ENCODE data around the gene IQUB.
"Not testable (repeated sequence)": the region's sequence is repeated elsewhere in the genome, so short reads cannot be mapped to it uniquely, and the experiment has no call there.

The IQUB gene

GRCh38 chr7:123534383-123535260 is at the start of gene IQUB:
Gene IQUB, minus strand, starts transcription at chr7:123534595. Its CDS starts 22,255 bp downstream, at chr7:123512340.
- DNase-seq = peak; percentile 97

- DNase-seq = no peak
Observed at GRCh38 chr7:123583821-123584220, 49.4 kb upstream of the IQUB start.

DNA sequence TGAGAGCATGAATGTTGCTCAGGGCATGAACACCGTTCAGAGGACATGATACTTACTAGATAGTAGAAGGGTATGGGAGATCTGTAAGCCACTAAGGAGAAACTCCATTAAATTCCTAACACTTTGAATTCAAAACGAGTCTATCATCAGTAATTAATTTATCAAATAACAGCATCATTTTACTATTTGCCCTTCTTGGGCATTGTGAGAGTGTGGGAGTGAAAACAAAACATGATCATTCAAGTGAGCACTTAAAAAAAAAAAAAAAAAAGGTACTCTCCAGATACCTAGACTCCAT is 46.7 kb upstream of the IQUB start:
- DNase-seq = no peak

- peak; percentile 13 for DNase-seq
Observed at GRCh38 chr7:123580406-123581161, 46.2 kb upstream of the IQUB start.

GRCh38 chr7:123579416-123579815 is 45.0 kb upstream of the IQUB start:
- no peak for DNase-seq

DNA sequence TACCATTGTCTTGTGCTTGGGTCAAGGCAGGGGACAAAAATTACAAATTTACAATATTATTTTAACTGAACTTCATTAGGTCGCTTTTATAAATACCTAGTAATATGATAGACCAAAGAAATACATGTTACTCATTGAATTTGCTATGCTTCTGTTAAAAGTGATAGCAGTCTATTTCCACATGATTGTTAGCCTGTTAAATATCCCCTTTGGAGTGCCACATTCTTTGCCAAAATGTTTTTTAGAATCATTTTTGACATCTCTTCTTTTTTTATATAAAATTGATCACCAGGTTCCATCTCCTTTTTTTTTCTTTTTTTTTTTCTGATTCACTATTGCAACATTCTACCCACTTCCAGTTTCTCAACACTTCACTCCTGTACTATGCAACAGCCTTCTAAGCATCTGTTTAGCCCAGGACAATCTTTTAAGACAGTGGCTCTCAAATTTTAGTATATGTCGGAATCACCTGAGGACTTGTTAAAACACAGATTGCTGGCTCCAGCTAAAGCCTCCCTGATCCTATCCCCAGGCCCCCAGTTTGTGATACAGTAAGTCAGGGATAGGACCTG is 39.6 kb upstream of the IQUB start:
- DNase-seq = no peak

DNA sequence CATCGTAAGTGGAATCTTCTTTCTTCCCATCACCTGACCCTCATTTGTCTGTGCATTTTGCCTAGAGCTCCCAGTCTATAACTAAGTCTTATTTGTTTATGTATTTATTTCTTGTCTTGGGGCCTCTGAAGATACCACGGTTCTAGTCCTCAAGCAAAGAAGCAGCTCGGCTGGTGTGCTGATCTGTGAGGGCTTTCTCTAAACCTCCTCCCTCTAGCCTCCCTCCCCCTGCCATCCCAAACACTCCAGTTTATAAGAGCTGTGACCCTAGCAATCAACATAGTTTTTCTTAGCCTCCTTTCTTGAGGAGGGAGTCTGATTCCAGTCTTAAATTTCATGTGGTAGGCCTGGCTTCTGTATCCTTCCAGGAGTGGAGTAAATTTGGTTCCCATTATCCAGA is 38.9 kb upstream of the IQUB start:
- DNase-seq = no peak

DNA sequence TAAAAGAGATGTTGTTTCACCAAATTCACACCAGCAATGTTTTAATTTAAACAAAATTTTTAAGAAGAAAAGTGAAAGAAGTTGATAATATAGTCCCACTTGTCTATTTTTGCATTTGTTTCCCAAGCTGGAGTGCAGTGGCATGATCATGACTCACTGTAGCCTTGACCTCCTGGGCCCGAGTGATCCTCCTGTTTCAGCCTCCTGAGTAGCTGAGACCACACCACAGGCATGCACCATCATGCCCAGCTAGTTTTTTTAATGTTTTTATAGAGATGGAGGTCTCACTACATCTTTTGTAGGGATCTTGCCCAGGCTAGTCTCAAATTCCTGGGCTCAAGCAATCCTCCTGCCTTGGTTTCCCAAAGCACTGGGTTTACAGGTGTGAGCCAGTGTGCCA is 37.3 kb upstream of the IQUB start:
- no peak for DNase-seq

DNA sequence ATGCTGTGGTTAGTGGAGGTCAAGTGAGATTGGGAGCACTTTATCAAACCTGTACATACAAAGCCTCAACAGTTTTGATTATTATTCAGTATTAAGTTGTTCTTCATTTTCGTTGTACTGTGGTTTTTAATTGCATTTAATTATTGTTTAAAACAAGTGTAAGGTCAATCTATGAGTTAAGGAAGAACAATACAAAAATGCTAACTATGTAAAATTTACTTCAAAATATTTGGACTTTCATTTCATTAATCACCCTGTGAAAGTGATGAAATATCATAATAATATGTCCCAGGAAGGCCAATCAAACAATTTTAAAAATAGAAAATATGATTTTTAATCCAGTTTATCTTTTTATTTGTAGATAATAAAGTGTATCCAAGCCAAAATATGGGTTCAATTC is 36.8 kb upstream of the IQUB start:
- DNase-seq = no peak

- no peak for DNase-seq
Observed at GRCh38 chr7:123570390-123571182, 36.2 kb upstream of the IQUB start.

DNA sequence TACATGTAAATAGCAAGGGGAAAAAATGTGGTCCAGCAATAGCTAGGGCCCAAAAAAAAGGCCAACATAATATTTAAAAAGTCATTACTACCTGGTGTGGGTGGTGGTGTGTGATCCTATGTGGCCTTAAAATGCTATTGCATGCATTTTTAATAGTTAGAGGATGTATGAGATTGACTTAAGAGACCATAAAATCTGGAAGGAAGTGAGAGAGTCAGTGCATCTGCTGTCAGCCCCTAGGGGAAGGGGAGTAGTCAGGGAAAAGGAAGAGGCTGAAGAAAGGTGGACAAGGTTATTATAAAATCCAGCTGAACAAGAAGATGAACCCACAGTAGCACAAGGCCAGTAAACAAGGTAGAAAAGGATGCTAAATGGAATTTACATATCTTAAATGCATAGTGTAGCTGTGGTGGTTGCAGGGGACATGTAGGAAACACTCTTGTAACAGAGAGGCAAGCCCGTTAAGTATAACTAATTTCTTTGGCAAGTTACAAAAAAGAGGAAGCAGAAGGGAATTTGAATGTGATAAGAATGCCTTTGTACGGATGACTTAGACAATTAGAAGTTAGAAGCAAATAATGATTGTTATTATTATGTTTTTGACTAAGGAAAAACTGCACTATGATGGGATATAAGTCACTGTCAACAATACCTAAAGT is 35.1 kb upstream of the IQUB start:
- DNase-seq = no peak

DNA sequence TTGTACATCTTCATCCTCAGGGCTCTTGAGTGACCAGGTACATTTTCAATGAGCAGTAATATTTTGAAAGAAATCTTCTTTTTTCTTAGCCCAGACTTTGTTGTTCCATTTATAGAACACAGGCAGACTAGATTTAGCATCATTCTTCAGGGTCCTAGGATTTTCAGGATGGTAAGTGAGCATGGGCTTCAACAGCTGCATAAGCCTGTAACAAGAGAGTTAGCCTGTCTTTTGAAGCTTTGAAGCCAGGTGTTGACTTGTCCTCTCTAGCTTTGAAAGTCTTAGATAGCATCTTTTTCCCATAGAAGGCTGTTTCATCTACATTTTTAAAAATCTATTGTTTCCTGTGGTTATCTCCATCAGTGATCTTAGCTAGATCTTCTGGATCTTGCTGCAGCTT is 27.7 kb upstream of the IQUB start:
- DNase-seq = no peak

DNA sequence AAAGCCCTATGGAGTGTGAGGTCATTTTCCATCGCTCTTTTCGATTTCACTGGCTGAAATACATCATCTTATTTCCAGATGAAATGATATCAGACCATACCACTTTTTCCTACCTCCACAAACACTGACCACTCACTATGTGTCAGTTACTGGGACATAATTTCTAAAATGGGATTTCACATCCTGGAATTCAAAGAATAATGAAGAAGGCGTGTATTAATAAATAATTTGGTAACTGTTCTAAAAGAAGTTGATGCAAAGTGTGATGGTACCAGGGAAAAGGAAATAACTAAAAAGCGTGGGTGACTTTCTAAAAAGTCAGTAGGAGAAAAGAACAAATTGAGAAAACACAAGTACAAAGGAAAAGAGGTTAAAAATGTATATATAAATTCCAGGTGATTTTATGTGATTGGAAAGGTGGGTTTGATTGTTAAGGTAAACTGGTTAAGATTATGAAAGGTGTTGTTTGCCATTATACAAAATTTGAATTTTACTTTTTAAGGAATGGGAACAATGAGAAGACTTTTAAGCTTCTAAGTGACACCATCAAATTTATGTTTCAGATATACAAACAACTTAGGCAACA is 24.0 kb upstream of the IQUB start:
- no peak for DNase-seq

- peak; percentile 98 for DNase-seq
Observed at GRCh38 chr7:123557398-123558288, 23.2 kb upstream of the IQUB start, which contains the start of gene NDUFA5. Gene NDUFA5, minus strand, starts transcription at chr7:123557818. Its CDS starts 23 bp downstream, at chr7:123557795.

GRCh38 chr7:123557016-123557397 is 22.6 kb upstream of the IQUB start:
- no peak for DNase-seq

DNA sequence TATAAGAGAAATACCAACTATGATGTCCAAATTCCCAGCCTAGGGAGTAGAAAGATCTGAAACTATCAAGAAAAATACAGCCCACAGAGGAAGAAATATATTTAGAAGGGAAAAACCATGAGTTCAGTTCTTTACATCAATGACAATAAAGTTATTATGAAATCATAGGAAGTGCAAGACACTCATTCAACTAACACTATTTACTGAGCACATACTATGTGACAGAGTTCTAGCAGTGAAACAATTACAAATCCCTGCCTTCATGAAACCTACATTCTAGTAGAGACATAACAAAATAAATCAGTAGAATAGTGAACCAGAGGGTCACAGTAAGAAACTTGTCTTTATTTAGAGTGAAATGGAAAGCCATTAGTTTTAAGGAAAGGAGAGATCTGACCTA is 21.1 kb upstream of the IQUB start:
- DNase-seq = no peak

DNA sequence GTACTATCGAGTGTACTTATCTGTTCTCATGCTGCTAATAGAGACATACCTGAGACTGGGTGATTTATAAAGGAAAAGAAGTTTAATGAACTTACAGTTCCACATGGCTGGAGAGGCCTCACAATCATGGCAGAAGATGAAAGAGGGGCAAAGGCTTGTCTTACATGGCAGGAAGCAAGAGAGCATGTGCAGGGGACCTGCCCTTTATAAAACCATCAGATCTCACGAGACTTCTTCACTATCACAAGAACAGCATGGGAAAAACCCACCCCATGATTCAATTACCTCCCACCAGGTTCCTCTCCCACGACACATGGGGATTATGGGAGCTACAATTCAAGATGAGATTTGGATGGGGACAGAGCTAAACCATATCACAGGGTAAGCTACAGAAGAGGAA is 18.8 kb upstream of the IQUB start:
- no peak for DNase-seq

DNA sequence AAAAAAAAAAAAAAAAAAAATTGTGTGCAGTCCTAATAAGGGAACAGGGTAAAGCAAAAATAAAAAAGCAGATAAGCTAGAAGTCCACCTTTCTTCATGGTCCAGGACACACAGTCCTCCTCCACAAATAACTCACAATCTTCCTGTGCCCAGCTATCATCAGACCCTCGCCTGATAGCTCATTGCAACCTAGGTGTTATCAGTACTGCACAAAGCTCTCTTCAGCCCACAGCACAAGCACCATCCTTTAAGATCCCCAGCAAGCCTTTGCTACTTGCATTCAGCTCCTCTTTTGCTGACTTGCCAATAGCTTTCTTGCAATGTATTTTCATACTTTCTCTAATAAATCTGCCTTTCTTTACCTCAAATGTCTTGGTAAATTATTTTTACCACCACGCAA is 18.2 kb upstream of the IQUB start:
- no peak for DNase-seq

DNA sequence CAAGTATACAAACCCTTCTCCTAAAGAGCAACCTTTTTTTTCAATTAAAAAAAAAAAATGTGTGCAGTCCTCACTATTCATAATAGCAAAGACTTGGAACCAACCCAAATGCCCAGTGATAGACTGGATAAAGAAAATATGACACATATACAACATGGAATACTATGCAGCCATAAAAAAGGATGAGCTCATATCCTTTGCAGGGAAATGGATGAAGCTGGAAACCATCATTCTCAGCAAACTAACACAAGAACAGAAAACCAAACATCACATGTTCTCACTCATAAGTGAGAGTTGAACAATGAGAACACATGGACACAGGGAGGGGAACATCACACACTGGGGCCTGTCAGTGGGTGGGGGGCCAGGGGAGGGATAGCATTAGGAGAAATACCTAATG is 17.7 kb upstream of the IQUB start:
- not testable (repeated sequence) for DNase-seq

GRCh38 chr7:123548406-123548805 is 14.0 kb upstream of the IQUB start:
- no peak for DNase-seq

GRCh38 chr7:123539871-123540270 is 5.5 kb upstream of the IQUB start:
- peak; percentile 3 for DNase-seq

Measured in activated CD4-positive, alpha-beta T cell treated with anti-CD3 and anti-CD28 coated beads, Interleukin-2, Interleukin-6, amounts not matched to agents 100 ng/mL and 50 ng/mL, durations not matched to agents 16 hours and 8 hours (primary cell).